BLaER1 treated with 17β-estradiol and CSF1 and Interleukin-3, amounts not matched to agents 10 nM and 100 nM (cell line): ENCODE data around the gene SHPK.

Experiments used
- H3K27ac ChIP-seq, 11 experiments: shearing (Covaris generic); formaldehyde crosslinking; 2 replicates each; pipeline ENCODE4 v1.8.1; 2022
- H3K27me3 ChIP-seq, 11 experiments: shearing (Covaris generic); formaldehyde crosslinking; 2 replicates each; pipeline ENCODE4 v1.8.1; 2022
- H3K36me3 ChIP-seq, 11 experiments: shearing (Covaris generic); formaldehyde crosslinking; 2 replicates each; pipeline ENCODE4 v1.8.1; 2022
- H3K4me1 ChIP-seq, 10 experiments: shearing (Covaris generic); formaldehyde crosslinking; 2 replicates each; pipeline ENCODE4 v1.8.1; 2022
- H3K4me2 ChIP-seq, 11 experiments: shearing (Covaris generic); formaldehyde crosslinking; 2 replicates each; pipeline ENCODE4 v1.8.1; 2022
- H3K4me3 ChIP-seq, 10 experiments: shearing (Covaris generic); formaldehyde crosslinking; 2 replicates each; pipeline ENCODE4 v1.8.1; 2022
- H3K9ac ChIP-seq, 11 experiments: shearing (Covaris generic); formaldehyde crosslinking; 2 replicates each; pipeline ENCODE4 v1.8.1; 2022
- H3K9me3 ChIP-seq, 11 experiments: shearing (Covaris generic); formaldehyde crosslinking; replicated peaks in 1 of 11; 2 replicates each; pipeline ENCODE4 v1.8.1; 2022
- H4K20me1 ChIP-seq, 11 experiments: shearing (Covaris generic); formaldehyde crosslinking; 2 replicates each; pipeline ENCODE4 v1.8.1; 2022
- Cebpa-rat ChIP-seq, 11 experiments: shearing (Covaris generic); IDR thresholded peaks; 2 replicates each; pipeline ENCODE4 v1.8.1; 2022

SHPK gene

DNA sequence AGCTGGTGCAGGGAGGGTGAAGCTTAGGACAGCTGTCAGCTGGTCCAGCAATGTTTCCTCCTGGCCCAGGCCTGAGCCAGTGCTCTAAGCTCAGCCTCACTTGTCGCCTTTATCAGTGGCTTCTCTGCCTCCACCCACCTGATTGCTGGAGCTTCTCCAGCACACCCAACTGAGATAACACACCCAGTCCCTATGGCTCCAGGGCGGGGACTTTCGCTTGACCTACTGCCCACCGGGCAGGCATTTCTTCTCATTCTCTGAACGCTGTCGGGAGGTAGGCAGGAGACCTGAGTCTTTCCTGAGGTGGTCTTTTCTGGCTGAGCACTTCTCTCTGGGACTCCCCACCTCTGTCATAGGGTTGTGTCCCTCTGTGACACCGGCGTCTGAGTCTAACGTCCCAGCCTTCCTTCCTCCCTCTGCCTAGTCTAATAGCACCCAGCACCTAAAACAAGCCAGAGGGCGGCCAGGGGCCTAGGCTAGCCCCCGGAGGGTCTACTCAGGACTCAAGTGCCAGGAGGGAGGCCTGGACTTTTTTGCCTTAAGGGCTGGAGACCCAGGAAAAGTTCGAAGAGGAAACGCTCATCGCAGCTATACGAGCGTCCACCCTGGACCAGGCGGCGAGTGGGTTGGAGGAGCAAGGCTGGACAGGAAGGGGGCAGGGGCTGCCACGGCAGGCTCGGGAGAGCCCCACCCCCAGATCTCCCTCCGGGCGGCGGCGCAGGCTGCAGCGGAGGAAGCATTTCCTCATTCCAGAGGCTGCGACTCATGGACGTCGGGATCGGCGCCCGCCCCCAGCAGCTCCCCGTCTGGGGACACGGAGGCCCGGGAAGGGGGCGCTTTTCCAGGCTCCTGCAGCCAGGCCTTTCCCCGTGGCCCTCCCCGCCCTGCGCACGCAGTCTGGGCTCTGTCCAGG lies 31.6 kb upstream of the SHPK start:
- TF ChIP-seq Cebpa-rat (IDR thresholded peaks at IDR 0.05) = no peak
- Histone ChIP-seq H3K4me3 (peak overlapping the region; percentile 88 to 98 (median 94)), H3K9me3 (no peaks in the 10 kb centered on the region), H3K9ac (peak overlapping the region; percentile 81 to 97 (median 94)), H4K20me1 (peaks cover 3 to 91% (median 74%) of the 10 kb centered on the region in 11 experiments; a peak in 19 of 22 replicates), H3K36me3 (peaks cover 26 to 55% (median 48%) of the 10 kb centered on the region in 11 experiments), H3K4me2 (peak overlapping the region; percentile 92 to 98 (median 95)), H3K4me1 (peaks cover 31 to 48% (median 38%) of the 10 kb centered on the region in 10 experiments), H3K27me3 (no peaks in the 10 kb centered on the region), H3K27ac (peak overlapping the region; percentile 51 to 92 (median 88))

DNA sequence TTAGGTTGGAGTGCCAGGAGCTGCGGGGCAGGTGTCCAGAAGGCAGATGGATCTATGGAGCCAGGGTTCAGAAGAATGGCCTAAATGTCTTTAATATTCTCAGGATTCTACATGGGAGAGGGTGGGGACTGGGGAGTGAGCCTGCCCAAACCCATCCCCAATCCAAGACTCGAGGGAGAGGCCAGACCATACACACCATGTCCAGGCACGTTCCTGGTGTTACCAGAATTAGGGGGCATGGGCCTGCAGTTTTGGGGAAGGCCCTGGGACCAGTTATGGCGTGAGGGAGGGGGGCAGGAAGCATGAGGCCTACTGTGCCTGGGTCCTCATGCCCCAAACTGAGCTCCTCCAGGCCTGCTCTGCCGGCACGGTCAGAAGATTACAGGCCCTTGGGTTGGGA lies 30.5 kb upstream of the SHPK start:
- peaks cover 27 to 58% (median 51%) of the 10 kb centered on the region in 11 experiments for H3K36me3 ChIP-seq
- no peaks in the 10 kb centered on the region for H3K9me3 ChIP-seq
- H3K4me1 ChIP-seq = peaks cover 31 to 48% (median 38%) of the 10 kb centered on the region in 10 experiments
- peaks cover 3 to 93% (median 74%) of the 10 kb centered on the region in 11 experiments; a peak in 19 of 22 replicates for H4K20me1 ChIP-seq
- peak overlapping the region in 3 of 10 experiments; percentile 2 to 98 (median 95); a peak in 2 of 20 replicates for H3K4me3 ChIP-seq
- H3K27me3 ChIP-seq = no peaks in the 10 kb centered on the region
- peak overlapping the region; percentile 92 to 98 (median 95) for H3K4me2 ChIP-seq
- H3K9ac ChIP-seq = peak overlapping the region in 7 of 11 experiments; percentile 5 to 97 (median 94); a peak in 7 of 22 replicates
- no peak for TF ChIP-seq Cebpa-rat (IDR thresholded peaks at IDR 0.05)
- H3K27ac ChIP-seq = no peak overlapping the region

- Histone ChIP-seq H3K27ac (no peak overlapping the region), H3K9me3 (no peaks in the 10 kb centered on the region), H3K36me3 (peaks cover 34 to 58% (median 51%) of the 10 kb centered on the region in 11 experiments), H3K9ac (peak overlapping the region in 1 of 11 experiments; percentile 37; a peak in 1 of 22 replicates), H3K4me2 (peak overlapping the region in 8 of 11 experiments; percentile 92 to 98 (median 96); a peak in 11 of 22 replicates), H3K4me1 (peaks cover 31 to 48% (median 36%) of the 10 kb centered on the region in 10 experiments), H4K20me1 (peaks cover 3 to 93% (median 74%) of the 10 kb centered on the region in 11 experiments; a peak in 19 of 22 replicates), H3K4me3 (no peak overlapping the region), H3K27me3 (no peaks in the 10 kb centered on the region)
- no peak for TF ChIP-seq Cebpa-rat (IDR thresholded peaks at IDR 0.05)
These were observed 29.8 kb upstream of the SHPK start for GRCh38 chr17:3665834-3666233.

- TF ChIP-seq Cebpa-rat (IDR thresholded peaks at IDR 0.05) = no peak
These were observed 27.3 kb upstream of the SHPK start for GRCh38 chr17:3663102-3664011.

GRCh38 chr17:3660311-3660891 lies 24.4 kb upstream of the SHPK start:
- H3K4me2 ChIP-seq = no peak overlapping the region
- H3K27ac ChIP-seq = peak overlapping the region in 2 of 11 experiments; percentile 14 to 33; a peak in 1 of 22 replicates
- no peaks in the 10 kb centered on the region for H3K9me3 ChIP-seq
- H4K20me1 ChIP-seq = peaks cover 0 to 79% (median 40%) of the 10 kb centered on the region in 11 experiments; a peak in 16 of 22 replicates
- no peaks in the 10 kb centered on the region for H3K27me3 ChIP-seq
- no peak overlapping the region for H3K4me3 ChIP-seq
- no peak for TF ChIP-seq Cebpa-rat (IDR thresholded peaks at IDR 0.05)
- peaks cover 0 to 23% (median 0%) of the 10 kb centered on the region in 10 experiments; a peak in 7 of 20 replicates for H3K4me1 ChIP-seq
- peaks cover 51 to 90% (median 74%) of the 10 kb centered on the region in 11 experiments for H3K36me3 ChIP-seq
- no peak overlapping the region for H3K9ac ChIP-seq

More at GRCh38 chr17:3663102-3664011, 27.3 kb upstream of the SHPK start:
- Histone ChIP-seq H3K9ac (no peak overlapping the region), H3K9me3 (no peaks in the 10 kb centered on the region), H3K4me1 (peaks cover 18 to 46% (median 23%) of the 10 kb centered on the region in 10 experiments), H3K36me3 (peaks cover 51 to 70% (median 60%) of the 10 kb centered on the region in 11 experiments), H4K20me1 (peaks cover 0 to 91% (median 55%) of the 10 kb centered on the region in 11 experiments; a peak in 17 of 22 replicates), H3K27ac (no peak overlapping the region), H3K4me2 (no peak overlapping the region), H3K27me3 (no peaks in the 10 kb centered on the region), H3K4me3 (no peak overlapping the region)

DNA sequence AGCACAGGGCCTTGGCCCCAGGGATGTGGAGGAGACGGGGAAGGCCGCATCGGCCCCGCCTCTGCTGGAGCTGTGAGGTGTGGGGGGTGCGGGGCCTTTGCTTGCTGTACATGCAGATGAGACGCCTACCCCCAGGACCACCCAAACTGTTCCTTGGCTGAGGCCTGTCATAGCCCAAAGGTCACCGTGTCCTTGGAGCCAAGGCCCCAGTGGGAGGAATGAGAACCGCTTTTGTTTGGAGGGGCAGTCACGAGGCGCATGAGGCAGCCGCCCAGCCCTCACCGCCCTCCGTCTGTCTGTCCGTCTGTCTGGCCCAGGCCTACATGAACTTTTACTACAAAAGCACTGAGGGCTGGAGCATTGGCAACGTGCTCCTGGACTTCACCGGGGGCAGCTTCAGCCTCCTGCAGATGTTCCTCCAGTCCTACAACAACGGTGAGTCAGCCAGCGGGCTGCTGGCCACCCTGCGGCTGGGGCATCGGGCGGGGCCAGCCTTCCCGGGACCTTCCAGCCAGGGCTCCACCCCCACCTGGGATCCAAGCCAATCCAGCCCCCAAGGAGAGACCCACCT lies 23.6 kb upstream of the SHPK start:
- Histone ChIP-seq H4K20me1 (peaks cover 0 to 74% (median 37%) of the 10 kb centered on the region in 11 experiments; a peak in 16 of 22 replicates), H3K36me3 (peaks cover 48 to 94% (median 79%) of the 10 kb centered on the region in 11 experiments), H3K27me3 (no peaks in the 10 kb centered on the region), H3K9ac (peak overlapping the region in 2 of 11 experiments; percentile 6 to 22; a peak in 3 of 22 replicates), H3K27ac (peak overlapping the region in 3 of 11 experiments; percentile 14 to 33 (median 30); a peak in 4 of 22 replicates), H3K9me3 (no peaks in the 10 kb centered on the region), H3K4me3 (no peak overlapping the region), H3K4me1 (peaks cover 0 to 19% (median 0%) of the 10 kb centered on the region in 10 experiments; a peak in 7 of 20 replicates), H3K4me2 (peak overlapping the region in 2 of 11 experiments; percentile 14 to 31; a peak in 2 of 22 replicates)
- no peak for TF ChIP-seq Cebpa-rat (IDR thresholded peaks at IDR 0.05)

DNA sequence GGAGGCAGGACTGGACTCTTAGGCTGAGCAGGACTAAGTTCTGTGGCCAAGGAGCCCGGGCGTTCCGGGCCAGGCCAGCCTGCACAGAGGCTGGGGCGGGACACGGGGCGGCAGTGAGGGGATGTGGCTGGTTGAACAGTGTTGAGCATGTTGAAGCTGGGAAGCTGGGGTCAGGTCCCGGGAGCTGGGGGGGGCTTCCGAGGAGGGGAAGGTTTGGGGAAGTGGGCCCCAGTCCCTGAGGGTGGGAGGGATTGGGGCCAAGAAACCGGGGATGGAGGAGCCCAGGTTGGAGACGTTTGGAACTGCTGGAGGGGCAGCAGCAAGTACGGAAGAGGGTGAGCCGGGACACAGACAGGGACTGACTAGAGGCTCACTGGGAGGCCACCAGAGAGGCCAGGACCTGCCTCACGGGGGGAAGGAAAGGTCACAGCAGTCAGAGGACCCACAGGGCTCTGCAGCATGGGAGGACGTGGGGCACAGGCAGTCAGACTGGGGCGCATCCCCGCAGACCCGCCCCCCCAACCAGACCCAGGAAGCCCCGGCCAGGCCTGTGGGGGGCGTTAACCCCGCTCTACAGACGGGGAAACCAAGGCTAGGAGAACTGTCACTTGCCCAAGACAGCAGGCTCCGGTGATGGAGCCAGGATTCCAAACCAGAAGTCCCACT lies 22.9 kb upstream of the SHPK start:
- H4K20me1 ChIP-seq = peaks cover 0 to 70% (median 30%) of the 10 kb centered on the region in 11 experiments; a peak in 16 of 22 replicates
- H3K4me3 ChIP-seq = no peak overlapping the region
- H3K36me3 ChIP-seq = peaks cover 41 to 94% (median 74%) of the 10 kb centered on the region in 11 experiments
- H3K27ac ChIP-seq = peak overlapping the region in 1 of 11 experiments; percentile 33; a peak in 1 of 22 replicates
- peak overlapping the region in 2 of 11 experiments; percentile 14 to 31; a peak in 2 of 22 replicates for H3K4me2 ChIP-seq
- no peaks in the 10 kb centered on the region for H3K9me3 ChIP-seq
- no peaks in the 10 kb centered on the region for H3K27me3 ChIP-seq
- TF ChIP-seq Cebpa-rat (IDR thresholded peaks at IDR 0.05) = no peak
- H3K4me1 ChIP-seq = peaks cover 0 to 12% (median 0%) of the 10 kb centered on the region in 10 experiments; a peak in 6 of 20 replicates
- 0 out of 22 replicates have a peak overlapping the region, but pooled peaks of 1 of the 11 experiments have one; percentile 22 for H3K9ac ChIP-seq
